Purkinje cell (primary cell): ENCODE data around the gene GLB1L. TPM values are rescaled to one million over a fixed set of nuclear protein-coding genes. Genes with fewer than 3 reads are reported as not detected.

Source experiments
- polyA plus RNA-seq: library from polyadenylated mRNA; unstranded; fragments of >200 nt; fragmentation: Nextera tagmentation; gene quantifications from 2 replicates; pipeline ENCODE4 v1.2.1, GENCODE V29; 2014

GLB1L gene
- 0.46 and 3.0 TPM in 2 replicates for polyA plus RNA-seq

DNA sequence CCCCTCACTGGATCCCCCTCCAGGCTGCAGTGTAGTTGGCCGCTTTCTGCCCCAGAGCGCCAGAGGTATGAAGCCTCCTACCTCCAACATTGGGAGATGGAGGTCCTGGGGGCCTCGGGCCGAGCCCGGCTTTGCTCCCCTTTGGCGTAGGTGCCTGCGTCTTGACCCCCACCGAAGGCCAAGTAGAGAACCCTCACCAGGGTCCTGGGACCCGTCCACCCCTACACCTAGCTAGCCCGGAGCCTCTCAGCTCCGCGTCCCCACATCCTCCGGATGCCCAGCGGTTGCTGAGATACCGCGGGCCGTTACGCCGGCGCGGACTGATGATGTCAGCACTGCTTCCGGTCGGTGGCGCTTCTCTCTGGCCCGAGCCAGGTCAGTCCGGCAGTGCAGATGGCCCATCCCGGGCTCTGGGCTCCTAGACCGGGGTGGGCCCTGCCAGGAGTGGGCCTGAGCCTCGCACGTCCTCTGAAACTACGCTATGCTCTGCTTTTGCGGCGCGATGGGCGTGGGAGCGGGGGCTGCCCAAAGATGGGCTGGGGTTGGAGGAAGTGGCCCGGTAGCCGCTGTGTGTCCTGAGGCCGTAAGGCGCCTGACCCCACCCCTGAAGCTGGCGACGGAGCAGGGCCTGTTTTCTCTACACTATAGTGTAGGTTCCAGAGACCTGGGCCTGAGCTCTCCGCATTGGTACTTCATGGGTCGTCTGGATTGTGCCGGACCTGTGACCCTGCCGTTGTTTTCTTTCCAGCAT lies at the start of gene GLB1L, which contains the start of gene STK16:
Gene GLB1L (minus strand): TSS at position 297 of the 751 bp plus-strand sequence. CDS start 1,871 bp downstream, outside the sequence.
Gene STK16 (plus strand): TSS at position 332 of the 751 bp plus-strand sequence. CDS start 521 bp downstream, outside the sequence.

DNA sequence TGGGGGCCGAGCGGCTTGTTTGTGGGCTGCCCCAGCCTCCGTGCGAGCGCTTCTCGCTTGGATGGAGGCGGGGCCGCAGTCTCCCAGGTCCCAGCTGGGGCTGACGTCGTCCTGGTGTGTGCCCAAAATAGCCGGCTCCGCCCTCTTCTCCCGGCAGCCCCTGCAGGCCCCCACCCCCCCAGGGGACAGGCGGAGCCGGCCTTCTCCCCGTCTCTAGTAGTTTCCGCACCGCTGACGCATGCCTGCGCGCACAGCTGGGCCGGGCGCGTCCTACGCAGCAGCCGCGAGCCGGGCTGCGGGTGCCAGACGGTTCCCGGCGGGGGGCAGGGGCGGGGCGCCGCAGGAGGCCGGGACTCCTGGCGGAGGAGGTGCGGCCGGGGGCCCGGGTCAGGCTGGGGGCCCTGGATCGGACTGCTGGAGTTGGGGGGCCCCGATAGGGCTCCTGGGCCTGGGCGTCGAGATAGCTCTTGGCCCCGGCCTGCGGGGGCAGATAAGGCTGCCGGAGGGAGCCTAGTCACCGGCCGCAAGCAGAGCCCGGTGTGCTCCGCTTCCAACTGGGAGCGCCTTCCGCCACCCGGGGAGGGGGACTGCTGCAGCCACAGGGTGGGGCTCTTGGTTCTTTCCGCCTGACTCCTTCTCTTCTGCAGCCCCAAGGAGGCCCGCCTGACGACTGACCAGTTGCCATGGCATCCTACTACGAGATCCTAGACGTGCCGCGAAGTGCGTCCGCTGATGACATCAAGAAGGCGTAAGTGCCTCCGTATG lies 34.1 kb upstream of the GLB1L start, which contains the start of gene DNAJB2:
Gene DNAJB2 (plus strand): TSS at position 216 of the 765 bp plus-strand sequence. CDS start 468 bp downstream, at position 684.

DNA sequence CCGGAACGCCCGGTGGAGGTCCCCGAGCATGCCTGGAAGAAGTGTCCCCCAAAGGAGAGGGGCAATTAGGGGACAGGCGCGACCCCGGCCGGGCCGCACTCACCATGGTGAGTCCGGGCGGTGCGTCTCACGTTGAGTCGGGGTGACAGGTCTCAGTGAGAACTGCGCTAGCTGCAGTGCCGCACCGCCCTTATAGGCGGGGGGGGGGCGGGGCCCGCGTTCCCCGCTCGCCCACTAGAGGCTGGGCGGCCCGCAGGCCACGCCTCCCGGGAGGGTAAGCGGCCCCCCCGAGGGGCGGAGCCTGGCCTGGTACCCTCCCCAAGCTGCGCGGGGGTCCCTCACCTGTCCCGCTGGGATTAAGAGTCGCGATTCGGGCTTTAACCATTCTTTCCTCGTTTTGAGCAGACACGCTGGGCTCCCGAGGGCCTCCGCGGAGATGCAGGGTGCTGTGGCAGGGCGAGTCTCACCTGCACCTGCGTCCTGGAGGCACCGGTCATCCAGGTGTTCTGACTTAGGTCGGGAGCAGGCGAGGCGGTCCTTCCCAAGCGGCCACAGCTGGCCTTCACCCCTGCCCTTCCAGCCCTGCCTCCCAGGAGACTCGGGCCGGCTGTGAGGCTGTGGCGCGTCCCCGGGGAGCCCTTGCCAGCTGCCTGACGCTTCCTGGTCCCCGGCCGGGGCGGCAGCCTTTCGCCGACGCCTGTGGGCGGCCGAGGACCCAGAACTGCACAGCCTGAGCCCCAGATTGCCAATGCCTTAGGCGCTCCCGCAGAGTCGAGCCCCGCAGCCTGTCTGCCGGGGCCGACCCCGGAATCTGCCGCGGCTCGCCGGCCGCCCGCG lies 8.7 kb upstream of the GLB1L start, which contains the start of gene TUBA4A:
Gene TUBA4A (minus strand): TSS at position 166 of the 837 bp plus-strand sequence. CDS start 60 bp downstream, at position 106.

DNA sequence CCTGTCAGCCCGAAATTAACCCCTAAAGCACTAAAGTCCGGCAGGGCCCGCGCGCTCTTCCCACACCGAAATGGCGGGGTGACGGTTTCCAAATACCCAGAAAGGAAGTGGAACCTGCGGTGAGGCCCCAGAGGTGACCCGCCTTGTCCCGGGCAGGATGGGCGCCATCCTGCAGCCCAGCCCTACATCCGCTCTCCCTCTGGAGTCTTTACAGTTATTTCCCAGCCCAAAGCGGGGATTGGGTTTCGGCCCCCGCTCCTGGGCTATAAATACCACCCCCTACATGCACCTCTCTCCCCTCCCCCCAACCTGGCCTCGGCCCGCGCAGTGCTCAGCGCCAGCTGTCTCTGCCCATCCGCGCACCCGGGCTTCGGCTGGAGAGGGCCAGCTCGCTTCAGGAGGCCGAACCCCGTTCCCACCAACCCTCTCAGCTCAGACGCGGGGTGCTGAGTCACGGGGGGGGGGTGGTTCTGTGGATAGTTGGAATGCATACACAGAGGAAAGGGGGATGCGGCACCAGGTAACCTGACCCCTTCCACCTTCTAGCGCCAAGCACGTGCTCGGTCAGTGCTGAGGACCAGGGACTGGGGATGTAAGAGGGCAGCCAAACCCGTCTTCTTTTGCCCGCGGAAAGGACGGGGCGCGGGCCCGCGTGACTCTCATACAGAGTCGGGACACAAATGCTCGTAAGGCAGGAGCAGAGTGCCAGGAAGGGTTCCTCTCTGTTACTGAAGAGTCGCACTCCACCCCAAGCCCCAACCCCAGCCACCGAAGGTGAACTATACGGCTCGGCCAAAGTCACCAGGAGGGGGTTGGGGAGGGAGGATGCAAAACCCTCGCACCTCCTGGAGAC lies 7.9 kb upstream of the GLB1L start, which contains the start of gene TUBA4B:
Gene TUBA4B (plus strand): TSS at position 344 of the 853 bp plus-strand sequence. CDS start 165 bp downstream, at position 509.

DNA sequence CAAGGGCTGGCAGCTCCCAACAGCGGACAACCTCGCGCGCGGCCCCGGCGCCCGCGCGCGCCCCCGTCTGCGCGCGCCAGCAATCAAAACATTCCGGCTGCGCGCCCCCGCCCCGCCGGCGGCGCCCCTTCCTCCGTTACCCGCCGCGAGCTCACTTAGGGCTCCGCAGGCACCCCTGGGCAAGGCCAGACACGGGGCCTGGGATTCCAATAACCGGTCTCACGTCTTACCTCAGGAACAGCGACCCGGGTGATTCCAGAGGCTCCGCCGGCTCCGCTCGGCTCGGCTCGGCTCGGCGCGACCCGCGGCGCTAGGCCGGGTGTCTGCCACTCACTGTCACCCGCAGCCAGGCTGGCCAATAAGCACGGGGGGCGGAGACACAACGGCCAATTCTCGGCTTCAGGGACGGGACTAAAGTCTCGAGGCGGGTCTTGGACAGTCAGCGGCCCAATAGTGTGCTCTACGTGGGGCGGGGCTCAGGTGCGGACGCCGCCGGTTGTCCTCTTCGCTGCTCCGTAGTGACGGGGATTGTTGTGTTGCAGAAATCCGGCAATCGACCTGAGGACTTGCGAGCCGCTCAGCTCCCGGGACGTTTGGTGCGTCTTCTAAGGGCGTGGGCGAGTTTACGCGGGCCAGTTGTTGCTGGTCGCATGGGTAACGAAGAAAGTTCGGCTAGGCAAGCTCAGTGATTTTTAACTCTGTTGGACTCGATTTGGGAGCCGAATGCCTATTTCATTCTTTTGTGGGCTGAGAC lies 15.8 kb downstream of the GLB1L start, which contains the start of the genes ANKZF1 and ATG9A:
Gene ANKZF1 (plus strand): TSS at position 502 of the 754 bp plus-strand sequence. CDS start 452 bp downstream, outside the sequence.
Gene ATG9A (minus strand): TSS at position 332 of the 754 bp plus-strand sequence. CDS start 1,612 bp downstream, outside the sequence.

DNA sequence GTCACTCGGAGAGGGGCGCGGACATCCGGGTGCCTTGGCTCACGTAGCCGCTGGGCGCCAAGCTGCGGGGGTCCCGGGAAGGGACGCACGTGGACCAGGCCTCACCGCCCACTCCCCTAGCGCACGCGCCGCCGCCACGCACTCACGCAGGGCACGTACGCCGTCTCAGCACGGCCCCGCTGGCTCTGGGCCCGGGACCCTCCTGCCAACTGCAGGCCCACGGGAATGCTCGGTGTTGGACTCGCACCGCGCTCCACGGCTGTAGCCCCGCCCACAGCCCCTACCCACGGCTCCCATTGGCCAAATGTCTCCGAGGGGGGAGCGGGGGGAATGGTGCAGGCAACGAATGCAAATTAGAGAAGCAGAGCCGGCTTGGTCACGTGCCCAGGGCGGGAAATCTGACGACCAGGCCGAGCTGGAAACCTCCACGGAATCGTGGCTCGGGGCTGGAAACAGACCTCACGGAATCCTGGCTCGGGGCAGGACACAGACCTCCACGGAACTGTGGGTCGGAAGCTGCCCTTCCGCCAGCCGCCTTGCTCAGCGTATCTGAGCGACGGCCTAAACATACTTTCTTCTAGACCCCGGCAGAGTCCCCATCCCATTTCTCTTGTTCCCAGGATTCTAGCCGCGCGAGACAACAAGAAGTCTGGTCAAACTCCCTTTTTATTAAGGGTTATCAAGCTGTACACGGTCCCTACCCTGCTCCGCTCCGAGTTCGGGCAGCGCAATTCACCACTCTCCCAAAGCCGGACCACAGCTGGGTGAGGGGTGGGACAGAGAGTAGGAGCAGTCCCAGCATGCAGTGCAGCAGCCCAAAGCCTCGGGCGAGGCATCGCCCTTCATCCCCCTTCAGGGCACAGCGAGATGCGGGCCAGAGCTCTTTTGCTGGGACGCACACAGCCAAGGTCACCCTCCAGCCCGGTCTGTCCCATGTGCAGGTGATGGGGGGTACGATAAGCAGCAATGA lies 26.2 kb downstream of the GLB1L start, which contains the start of gene ABCB6:
Gene ABCB6 (minus strand): TSS at position 227 of the 970 bp plus-strand sequence. CDS start 285 bp downstream, outside the sequence.

DNA sequence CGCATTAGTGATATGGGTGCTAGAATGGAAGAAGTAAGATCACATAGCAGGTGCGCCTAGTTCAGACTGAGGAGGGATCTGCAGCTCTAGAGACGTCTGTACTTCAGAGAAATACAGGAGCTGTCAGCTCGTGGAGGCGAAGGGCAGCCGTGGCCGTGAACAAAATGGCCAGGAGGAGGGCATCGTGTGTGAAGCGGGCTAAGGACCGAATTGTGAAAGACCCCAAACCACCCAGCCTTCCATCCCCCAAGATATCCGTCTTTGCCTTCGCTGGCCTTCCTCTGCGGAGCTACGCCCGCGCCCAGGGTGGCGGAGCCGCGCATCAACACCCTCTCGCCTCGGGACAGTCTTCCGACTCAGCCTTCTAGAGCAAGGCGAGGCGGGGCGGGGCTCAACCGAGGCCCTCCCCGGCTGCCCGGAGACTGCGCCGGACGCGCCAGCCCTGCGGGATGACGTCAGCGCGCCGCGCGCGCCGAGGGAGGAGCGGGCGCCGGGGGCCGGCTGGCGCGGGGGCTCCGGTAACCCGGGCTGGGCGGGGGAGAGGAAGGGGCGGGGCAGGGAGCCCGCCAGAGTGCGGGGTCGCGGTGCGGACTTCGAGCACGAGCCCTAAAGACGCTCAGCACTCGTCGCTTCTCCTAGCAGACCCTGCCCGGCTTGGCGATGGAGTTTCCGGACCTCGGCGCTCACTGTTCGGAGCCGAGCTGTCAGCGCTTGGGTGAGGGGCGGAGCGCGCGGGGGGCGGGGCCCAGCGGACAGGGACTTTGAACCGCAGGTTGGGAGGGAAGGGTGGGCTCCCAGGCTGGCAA lies 38.7 kb downstream of the GLB1L start, which contains the start of gene ZFAND2B:
Gene ZFAND2B (plus strand): TSS at position 455 of the 806 bp plus-strand sequence. CDS start 206 bp downstream, at position 661.

Other genes starting within 250 kb of the GLB1L start
- 2.5 TPM in 1 of 2 replicates, not detected in the other for gene CFAP65, start 203.9 kb downstream of the GLB1L start, polyA plus RNA-seq
- not detected in 2 replicates for gene IHH, start 184.5 kb downstream of the GLB1L start, polyA plus RNA-seq
- gene NHEJ1, start 84.6 kb downstream of the GLB1L start, polyA plus RNA-seq: 7.2 and 8.3 TPM in 2 replicates
- not detected in 2 replicates for gene SLC23A3, start 75.4 kb downstream of the GLB1L start, polyA plus RNA-seq
- gene CNPPD1, start 68.5 kb downstream of the GLB1L start, polyA plus RNA-seq: 4.6 and 9.5 TPM in 2 replicates
- gene RETREG2, start 67.2 kb downstream of the GLB1L start, polyA plus RNA-seq: 43.3 and 81.2 TPM in 2 replicates
- 6.2 and 7.7 TPM in 2 replicates for gene ZFAND2B, start 38.7 kb downstream of the GLB1L start, polyA plus RNA-seq
- gene ABCB6, start 26.5 kb downstream of the GLB1L start, polyA plus RNA-seq: 23.5 and 25.0 TPM in 2 replicates
- 24.5 and 24.6 TPM in 2 replicates for gene ATG9A, start 15.8 kb downstream of the GLB1L start, polyA plus RNA-seq
- 11.0 and 12.0 TPM in 2 replicates for gene ANKZF1, start 15.6 kb downstream of the GLB1L start, polyA plus RNA-seq
- 2.6 and 9.3 TPM in 2 replicates for gene STK16, start within 50 bp of the GLB1L start, polyA plus RNA-seq
- gene TUBA4B, start 7.8 kb upstream of the GLB1L start, polyA plus RNA-seq: not detected in 2 replicates
- 297 and 356 TPM in 2 replicates for gene TUBA4A, start 8.5 kb upstream of the GLB1L start, polyA plus RNA-seq
- 16.3 and 37.3 TPM in 2 replicates for gene DNAJB2, start 33.9 kb upstream of the GLB1L start, polyA plus RNA-seq
- 89.5 and 103 TPM in 2 replicates for gene PTPRN, start 64.0 kb upstream of the GLB1L start, polyA plus RNA-seq
- gene RESP18, start 87.3 kb upstream of the GLB1L start, polyA plus RNA-seq: 6.5 TPM in 1 of 2 replicates, not detected in the other
- gene DNPEP, start 142.5 kb upstream of the GLB1L start, polyA plus RNA-seq: 14.2 and 14.7 TPM in 2 replicates
- gene DES, start 172.9 kb upstream of the GLB1L start, polyA plus RNA-seq: not detected in 2 replicates
- 1.5 and 3.0 TPM in 2 replicates for gene SPEG, start 189.4 kb upstream of the GLB1L start, polyA plus RNA-seq